Heart left ventricle (tissue), 13 donors: ENCODE results near the gene ZNF738.
"Not testable (repeated sequence)": the region's sequence is repeated elsewhere in the genome, so short reads cannot be mapped to it uniquely, and the experiment has no call there.

Experiments
- POLR2A ChIP-seq, 2 donors: fragments of 450-650 bp; IDR thresholded peaks; one replicate each; pipeline ENCODE4 v1.6.1; 2017; ENCODE audit warnings: antibody characterized with exemption in 2 of 2, mild to moderate bottlenecking in 2 of 2, moderate library complexity in 2 of 2
- TF ChIP-seq, protein P1 (sequence below), 12 donors: fragments of 200-600 bp; sonication (generic) in 4 of 12; IDR thresholded peaks; one replicate each; pipeline versions ENCODE4 v1.5.0 to v1.8.0; 2018 to 2022; ENCODE audit warnings: antibody characterized with exemption in 12 of 12, mild to moderate bottlenecking in 5 of 12
- donor health status: ischemic (EF 13 %, LVEDD 7.1; RV severe dilation, severe dysfunction).
- donor health status: DM: no; HTN: yes; CAD: no.
- donor health status: DM: no; HTN: no; CAD: no.
- donor health status: ischemic (EF 25% LVEDD 6.9; RV normal size, moderate dysfunction).
- donor health status: ischemic (EF 25% LVEDD 5.7; RV mildly dilated, moderate dysfunction).
- donor health status: ischemic (EF 35%, LVEDD 5.7; RV mildly dilated, moderate dysfunction).
- donor health status: nonischemic (EF 11% LVEDD 7.7; RV severe dilation, severe dysfunction).
- donor health status: DM: yes; HTN: yes; CAD: no.
- donor health status: PGD.
- donor health status: ischemic (EF 29% LVEDD 5.4; RV normal size, mild dysfunction).
- donor health status: nonischemic (EF 23%, LVEDD 6.1; RV moderate dilation, normal function).

DNA sequence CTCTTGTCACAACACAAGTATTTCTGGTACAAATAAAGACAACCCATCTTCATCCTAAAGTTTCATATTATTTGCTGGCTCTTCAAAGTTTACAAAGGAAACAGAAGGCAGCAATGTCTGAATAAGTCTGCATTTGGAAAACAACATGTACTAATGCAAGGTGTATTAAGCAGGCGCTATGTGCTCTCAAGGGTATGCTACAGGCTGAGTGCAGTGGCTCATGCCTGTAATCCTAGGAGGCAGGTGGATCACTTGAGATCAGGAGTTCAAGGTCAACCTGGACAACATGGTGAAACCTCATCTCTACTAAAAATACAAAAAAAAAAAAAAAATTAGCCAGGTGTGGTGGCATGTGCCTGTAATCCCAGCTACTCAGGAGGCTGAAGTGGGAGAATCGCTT, 46.0 kb upstream of the ZNF738 start:
- not testable (repeated sequence) for TF ChIP-seq POLR2A (IDR thresholded peaks at IDR 0.05)
- TF ChIP-seq, protein P1, sequence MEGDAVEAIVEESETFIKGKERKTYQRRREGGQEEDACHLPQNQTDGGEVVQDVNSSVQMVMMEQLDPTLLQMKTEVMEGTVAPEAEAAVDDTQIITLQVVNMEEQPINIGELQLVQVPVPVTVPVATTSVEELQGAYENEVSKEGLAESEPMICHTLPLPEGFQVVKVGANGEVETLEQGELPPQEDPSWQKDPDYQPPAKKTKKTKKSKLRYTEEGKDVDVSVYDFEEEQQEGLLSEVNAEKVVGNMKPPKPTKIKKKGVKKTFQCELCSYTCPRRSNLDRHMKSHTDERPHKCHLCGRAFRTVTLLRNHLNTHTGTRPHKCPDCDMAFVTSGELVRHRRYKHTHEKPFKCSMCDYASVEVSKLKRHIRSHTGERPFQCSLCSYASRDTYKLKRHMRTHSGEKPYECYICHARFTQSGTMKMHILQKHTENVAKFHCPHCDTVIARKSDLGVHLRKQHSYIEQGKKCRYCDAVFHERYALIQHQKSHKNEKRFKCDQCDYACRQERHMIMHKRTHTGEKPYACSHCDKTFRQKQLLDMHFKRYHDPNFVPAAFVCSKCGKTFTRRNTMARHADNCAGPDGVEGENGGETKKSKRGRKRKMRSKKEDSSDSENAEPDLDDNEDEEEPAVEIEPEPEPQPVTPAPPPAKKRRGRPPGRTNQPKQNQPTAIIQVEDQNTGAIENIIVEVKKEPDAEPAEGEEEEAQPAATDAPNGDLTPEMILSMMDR (IDR thresholded peaks at IDR 0.05), result not testable (repeated sequence)
